H9 (cell line): ENCODE results near the gene UBR2. TPM values are rescaled to one million over a fixed set of nuclear protein-coding genes. Genes with fewer than 3 reads are reported as not detected.

Experiments used
- DNase-seq: peaks from one replicate; pipeline ENCODE4 v3.0.0-alpha.2; 2017
- H2AFZ ChIP-seq: one replicate; pipeline ENCODE4 v1.6.1; 2013; ENCODE audit warnings: mild to moderate bottlenecking, low read length, control low read depth, moderate library complexity
- H2AK5ac ChIP-seq: 2 replicates; pipeline ENCODE4 v1.6.1; 2013; ENCODE audit warnings: low read length, control low read depth, mixed read lengths; ENCODE audit not compliant: insufficient read length
- H2BK120ac ChIP-seq: one replicate; pipeline ENCODE4 v1.6.1; 2013; ENCODE audit warnings: low read depth, mild to moderate bottlenecking, low read length, control low read depth, inconsistent platforms; ENCODE audit not compliant: poor library complexity, severe bottlenecking
- H2BK12ac ChIP-seq: 2 replicates; pipeline ENCODE4 v1.6.1; 2013; ENCODE audit warnings: low read length, control low read depth, mixed read lengths, low read depth; ENCODE audit not compliant: insufficient read length
- H2BK15ac ChIP-seq: 2 replicates; pipeline ENCODE4 v1.6.1; 2013; ENCODE audit warnings: low read depth, low read length, control low read depth
- H2BK20ac ChIP-seq: one replicate; pipeline ENCODE4 v1.6.1; 2013; ENCODE audit warnings: low read depth, mild to moderate bottlenecking, low read length, control low read depth, inconsistent platforms; ENCODE audit not compliant: poor library complexity, severe bottlenecking
- H2BK5ac ChIP-seq: 2 replicates; pipeline ENCODE4 v1.6.1; 2013; ENCODE audit warnings: low read length, control low read depth, mixed read lengths; ENCODE audit not compliant: insufficient read length
- H3K14ac ChIP-seq: 2 replicates; pipeline ENCODE4 v1.6.1; 2013; ENCODE audit warnings: low read length, control low read depth; ENCODE audit not compliant: insufficient read depth
- H3K18ac ChIP-seq: 2 replicates; pipeline ENCODE4 v1.6.1; 2013; ENCODE audit warnings: low read depth, mild to moderate bottlenecking, mixed read lengths, low read length, control low read depth; ENCODE audit not compliant: insufficient read length
- H3K23ac ChIP-seq: 2 replicates; pipeline ENCODE4 v1.6.1; 2013; ENCODE audit warnings: low read length, control low read depth, mixed read lengths, low read depth; ENCODE audit not compliant: insufficient read length
- H3K23me2 ChIP-seq: 2 replicates; pipeline ENCODE4 v1.6.1; 2013; ENCODE audit warnings: low read depth, mild to moderate bottlenecking, mixed read lengths, low read length, control low read depth; ENCODE audit not compliant: insufficient read length, poor library complexity, severe bottlenecking
- H3K27ac ChIP-seq: 2 replicates; pipeline ENCODE4 v1.5.1; 2013; ENCODE audit warnings: low read length, control low read depth, mixed read lengths, low read depth; ENCODE audit not compliant: insufficient read length
- H3K27me3 ChIP-seq: 2 replicates; pipeline ENCODE4 v1.6.1; 2013; ENCODE audit warnings: low read length, control low read depth, inconsistent platforms; ENCODE audit not compliant: insufficient read depth
- H3K4ac ChIP-seq: 2 replicates; pipeline ENCODE4 v1.6.1; 2013; ENCODE audit warnings: low read depth, mild to moderate bottlenecking, control low read depth, inconsistent platforms, low read length, moderate library complexity
- H3K4me1 ChIP-seq: 2 replicates; pipeline ENCODE4 v1.6.1; 2013; ENCODE audit warnings: low read length, control low read depth, inconsistent platforms; ENCODE audit not compliant: insufficient read depth
- H3K4me2 ChIP-seq: 2 replicates; pipeline ENCODE4 v1.6.1; 2013; ENCODE audit warnings: low read length, control low read depth, mixed read lengths; ENCODE audit not compliant: insufficient read length, insufficient read depth
- H3K56ac ChIP-seq: 2 replicates; pipeline ENCODE4 v1.6.1; 2013; ENCODE audit warnings: low read depth, mild to moderate bottlenecking, mixed read lengths, low read length, control low read depth; ENCODE audit not compliant: insufficient read length
- H3K79me1 ChIP-seq: 2 replicates; pipeline ENCODE4 v1.6.1; 2013; ENCODE audit warnings: low read depth, mild to moderate bottlenecking, moderate library complexity, low read length, control low read depth, inconsistent platforms; ENCODE audit not compliant: insufficient read depth, poor library complexity, severe bottlenecking
- H3K79me2 ChIP-seq: 2 replicates; pipeline ENCODE4 v1.6.1; 2013; ENCODE audit warnings: low read length, control low read depth, inconsistent platforms; ENCODE audit not compliant: insufficient read depth
- H3K9ac ChIP-seq: 2 replicates; pipeline ENCODE4 v1.6.1; 2013; ENCODE audit warnings: low read length, control low read depth, mixed read lengths; ENCODE audit not compliant: insufficient read length; ENCODE audit errors: extremely low read depth
- H3K9me3 ChIP-seq: one replicate; pipeline ENCODE4 v1.6.1; 2013; ENCODE audit warnings: low read depth, low read length, inconsistent platforms; ENCODE audit not compliant: control insufficient read depth
- H3T11ph ChIP-seq: one replicate; pipeline ENCODE4 v1.6.1; 2013; ENCODE audit warnings: mild to moderate bottlenecking, low read length, control low read depth, inconsistent platforms
- H4K20me1 ChIP-seq: one replicate; pipeline ENCODE4 v1.6.1; 2013; ENCODE audit not compliant: control insufficient read depth, insufficient read length, insufficient read depth
- H4K5ac ChIP-seq: 2 replicates; pipeline ENCODE4 v1.6.1; 2013; ENCODE audit warnings: low read depth, mild to moderate bottlenecking, mixed read lengths, low read length, control low read depth; ENCODE audit not compliant: insufficient read length
- H4K8ac ChIP-seq: replicated peaks from 2 replicates; pipeline ENCODE4 v1.6.1; 2013; ENCODE audit warnings: low read length, control low read depth, mixed read lengths, low read depth; ENCODE audit not compliant: insufficient read length
- H4K91ac ChIP-seq: 2 replicates; pipeline ENCODE4 v1.6.1; 2013; ENCODE audit warnings: low read depth, mild to moderate bottlenecking, moderate library complexity, mixed read lengths, low read length, control low read depth; ENCODE audit not compliant: insufficient read length
- H3K27ac Mint-ChIP-seq, 3 experiments: 2 replicates in 2 of 3; 3 replicates in 1 of 3; pipeline ENCODE4 v1.8.0; 2020 to 2021; ENCODE audit warnings: mixed read lengths in 3 of 3, mild to moderate bottlenecking in 1 of 3, moderate library complexity in 1 of 3
- H3K27me3 Mint-ChIP-seq: 2 replicates; pipeline ENCODE4 v1.8.0; 2021; ENCODE audit warnings: low read depth, mild to moderate bottlenecking, moderate library complexity, mixed read lengths
- H3K36me3 Mint-ChIP-seq, 3 experiments: 2 replicates in 2 of 3; 3 replicates in 1 of 3; pipeline ENCODE4 v1.8.0; 2020 to 2021; ENCODE audit warnings: low read depth in 3 of 3, mixed read lengths in 3 of 3; ENCODE audit not compliant: insufficient read depth in 1 of 3
- H3K4me1 Mint-ChIP-seq, 2 experiments: 2 replicates each; pipeline ENCODE4 v1.8.0; 2020; ENCODE audit warnings: mixed read lengths in 2 of 2
- H3K4me3 Mint-ChIP-seq, 2 experiments: 2 replicates in 1 of 2; 3 replicates in 1 of 2; pipeline ENCODE4 v1.8.0; 2020 to 2021; ENCODE audit warnings: mild to moderate bottlenecking in 2 of 2, mixed read lengths in 2 of 2, moderate library complexity in 1 of 2
- H3K9me3 Mint-ChIP-seq, 2 experiments: 2 replicates in 1 of 2; 3 replicates in 1 of 2; pipeline ENCODE4 v1.8.0; 2020; ENCODE audit warnings: mild to moderate bottlenecking in 2 of 2, mixed read lengths in 2 of 2, moderate library complexity in 1 of 2
- CTCF ChIP-seq: fragments of 200-600 bp; sonication (generic); conservative IDR thresholded peaks from 3 replicates; pipeline ENCODE4 v1.8.0; 2021; ENCODE audit warnings: antibody characterized with exemption, mild to moderate bottlenecking
- WGBS: extraction: QIAGEN DNeasy Blood & Tissue Kit; methylation state at CpG from one replicate; pipeline ENCODE4 v1.1.7; 2013; ENCODE audit warnings: missing lambda C conversion rate, low lambda C conversion rate, mixed read lengths; ENCODE audit not compliant: insufficient read length; ENCODE audit errors: extremely low coverage; 5-methylcytosine and 5-hydroxymethylcytosine counted together
- total RNA-seq: library from RNA; stranded (reverse); gene quantifications from 2 replicates; pipeline ENCODE4 v1.2.1, GENCODE V29; 2021

Gene UBR2
- total RNA-seq, 1 experiment from 2014 or later = 18.7 TPM

- WGBS = no CpG with 5 or more reads among the region's 4 CpGs
- H2BK12ac ChIP-seq = no peak overlapping the region
- no peak overlapping the region; a peak in 1 of 7 replicates for H3K27ac Mint-ChIP-seq
- no peak overlapping the region for H4K8ac ChIP-seq
- peak; percentile 44 for DNase-seq
- H3K4me2 ChIP-seq = no peak overlapping the region
- no peaks in the 10 kb centered on the region for H4K20me1 ChIP-seq
- TF ChIP-seq CTCF = no peak
- H3K14ac ChIP-seq = no peak overlapping the region
- H2BK15ac ChIP-seq = no peak overlapping the region
- H4K5ac ChIP-seq = no peak overlapping the region
- H2AK5ac ChIP-seq = no peak overlapping the region
- H3K9ac ChIP-seq = no peak overlapping the region
- no peaks in the 10 kb centered on the region for H3K36me3 Mint-ChIP-seq
- H3K23me2 ChIP-seq = no peaks in the 10 kb centered on the region
- no peak overlapping the region for H3K56ac ChIP-seq
- no peak overlapping the region for H3K4me3 Mint-ChIP-seq
- H4K91ac ChIP-seq = no peak overlapping the region
- no peaks in the 10 kb centered on the region for H3K4me1 ChIP-seq
- no peak overlapping the region for H2BK5ac ChIP-seq
- no peaks in the 10 kb centered on the region for H3K27me3 Mint-ChIP-seq
- no peaks in the 10 kb centered on the region for H3K79me1 ChIP-seq
- no peak overlapping the region for H3K23ac ChIP-seq
- H3K79me2 ChIP-seq = no peaks in the 10 kb centered on the region
- H2BK20ac ChIP-seq = no peak overlapping the region
- H2AFZ ChIP-seq = no peak overlapping the region
- H3K18ac ChIP-seq = no peak overlapping the region
- no peak overlapping the region for H2BK120ac ChIP-seq
- H3K9me3 Mint-ChIP-seq = peaks cover 0 to 3% of the 10 kb centered on the region in 2 experiments; a peak in 1 of 5 replicates
- H3K27ac ChIP-seq = no peak overlapping the region
- no peak overlapping the region for H3K4ac ChIP-seq
- no peak overlapping the region for H3T11ph ChIP-seq
- H3K9me3 ChIP-seq = no peaks in the 10 kb centered on the region
- peaks cover 0 to 6% of the 10 kb centered on the region in 2 experiments; a peak in 2 of 4 replicates for H3K4me1 Mint-ChIP-seq
- H3K27me3 ChIP-seq = no peaks in the 10 kb centered on the region
These were observed 8.1 kb upstream of the UBR2 start for GRCh38 chr6:42555477-42556457.
